HG03095 (cell line): ENCODE measurements around the gene CDS2.

Source experiments
- ATAC-seq: cut with Tn5 transposase; IDR thresholded peaks from one replicate; pipeline ENCODE4 v1.9.1; 2021; ENCODE audit warnings: moderate library complexity; ENCODE audit not compliant: unreplicated experiment

The CDS2 gene

GRCh38 chr20:5178046-5178445 lies 51.2 kb downstream of the CDS2 start:
- no peak for ATAC-seq

- ATAC-seq, result no peak
These were observed 53.6 kb downstream of the CDS2 start for GRCh38 chr20:5180421-5180820.

- no peak for ATAC-seq
These were observed 54.1 kb downstream of the CDS2 start for GRCh38 chr20:5180933-5181332.

GRCh38 chr20:5181492-5181891 lies 54.7 kb downstream of the CDS2 start:
- ATAC-seq, result no peak

- no peak for ATAC-seq
These were observed 55.1 kb downstream of the CDS2 start for GRCh38 chr20:5181958-5182357.

GRCh38 chr20:5182615-5183254 lies 55.9 kb downstream of the CDS2 start:
- no peak for ATAC-seq

GRCh38 chr20:5183731-5184474 lies 57.1 kb downstream of the CDS2 start:
- ATAC-seq, result no peak

GRCh38 chr20:5184684-5185083 lies 57.9 kb downstream of the CDS2 start:
- ATAC-seq, result no peak

- no peak for ATAC-seq
These were observed 60.3 kb downstream of the CDS2 start for GRCh38 chr20:5187122-5187521.

- ATAC-seq, result no peak
These were observed 61.9 kb downstream of the CDS2 start for GRCh38 chr20:5188736-5189135.

GRCh38 chr20:5189917-5190316 lies 63.1 kb downstream of the CDS2 start:
- ATAC-seq, result no peak

GRCh38 chr20:5190444-5190843 lies 63.6 kb downstream of the CDS2 start:
- ATAC-seq, result no peak

- ATAC-seq, result peak; percentile 52
These were observed 65.2 kb downstream of the CDS2 start for GRCh38 chr20:5191829-5192569.

- ATAC-seq, result no peak
These were observed 66.0 kb downstream of the CDS2 start for GRCh38 chr20:5192570-5193431.

GRCh38 chr20:5195655-5196054 lies 68.8 kb downstream of the CDS2 start:
- no peak for ATAC-seq

- ATAC-seq, result no peak
These were observed 69.3 kb downstream of the CDS2 start for GRCh38 chr20:5196149-5196548.

GRCh38 chr20:5197270-5197827 lies 70.5 kb downstream of the CDS2 start:
- ATAC-seq, result no peak

GRCh38 chr20:5197847-5198650 lies 71.2 kb downstream of the CDS2 start:
- no peak for ATAC-seq

GRCh38 chr20:5198651-5198924 lies 71.8 kb downstream of the CDS2 start:
- no peak for ATAC-seq

- no peak for ATAC-seq
These were observed 76.6 kb downstream of the CDS2 start for GRCh38 chr20:5203380-5203779.
